OCI-LY1 (cell line): ENCODE data around the gene C17orf50.

Experiments
- H2AFZ ChIP-seq: fragments of 200-600 bp; sonication (generic), shearing (Covaris generic); 2 replicates; pipeline ENCODE4 v1.6.0; 2014; ENCODE audit warnings: antibody characterized with exemption, mild to moderate bottlenecking, low read length
- H3F3A ChIP-seq: fragments of 200-600 bp; sonication (generic), shearing (Covaris generic); 2 replicates; pipeline ENCODE4 v1.6.0; 2014; ENCODE audit warnings: mild to moderate bottlenecking, antibody characterized with exemption, low read length, moderate library complexity; ENCODE audit not compliant: insufficient read depth
- H3K27ac ChIP-seq: fragments of 200-600 bp; sonication (generic); 2 replicates; pipeline ENCODE4 v1.5.1; 2014; ENCODE audit warnings: low read length, mixed run types, mild to moderate bottlenecking, low read depth; ENCODE audit not compliant: poor library complexity, severe bottlenecking
- H3K27me3 ChIP-seq: fragments of 200-600 bp; sonication (generic); 2 replicates; pipeline ENCODE4 v1.6.0; 2014; ENCODE audit warnings: antibody characterized with exemption, mild to moderate bottlenecking, low read length, moderate library complexity; ENCODE audit not compliant: insufficient read depth
- H3K36me3 ChIP-seq: fragments of 200-600 bp; sonication (generic); 2 replicates; pipeline ENCODE4 v1.6.1; 2014; ENCODE audit warnings: mild to moderate bottlenecking, antibody characterized with exemption, low read length, moderate library complexity, mixed read lengths; ENCODE audit not compliant: insufficient read depth
- H3K4me1 ChIP-seq: fragments of 200-600 bp; sonication (generic); 2 replicates; pipeline ENCODE4 v1.5.1; 2014; ENCODE audit warnings: mild to moderate bottlenecking, low read length, moderate library complexity; ENCODE audit not compliant: insufficient read depth, severe bottlenecking
- H3K4me2 ChIP-seq: fragments of 200-600 bp; sonication (generic), shearing (Covaris generic); 2 replicates; pipeline ENCODE4 v1.6.1; 2014; ENCODE audit warnings: low read length
- H3K4me3 ChIP-seq: fragments of 200-600 bp; sonication (generic); 2 replicates; pipeline ENCODE4 v1.5.1; 2014; ENCODE audit warnings: low read length, low read depth, mild to moderate bottlenecking, mixed read lengths; ENCODE audit not compliant: poor library complexity, severe bottlenecking
- H3K79me2 ChIP-seq: fragments of 200-600 bp; shearing (Covaris generic); 2 replicates; pipeline ENCODE4 v1.6.1; 2016; ENCODE audit warnings: mixed run types, low read length, mixed read lengths; ENCODE audit not compliant: insufficient read depth
- H3K9ac ChIP-seq: fragments of 200-600 bp; sonication (generic), shearing (Covaris generic); 2 replicates; pipeline ENCODE4 v1.6.1; 2014; ENCODE audit warnings: mild to moderate bottlenecking, low read length, mixed read lengths
- H3K9me2 ChIP-seq: fragments of 200-600 bp; sonication (generic), shearing (Covaris generic); 2 replicates; pipeline ENCODE4 v1.6.1; 2014; ENCODE audit warnings: low read depth, mild to moderate bottlenecking, low read length, mixed read lengths
- H3K9me3 ChIP-seq: fragments of 200-600 bp; shearing (Covaris generic); 2 replicates; pipeline ENCODE4 v1.6.1; 2014; ENCODE audit warnings: low read length, mixed read lengths
- H4K20me1 ChIP-seq: fragments of 200-600 bp; sonication (generic), shearing (Covaris generic); 2 replicates; pipeline ENCODE4 v1.6.0; 2016; ENCODE audit warnings: mild to moderate bottlenecking, low read length; ENCODE audit not compliant: insufficient read depth
- CTCF ChIP-seq: fragments of 200-600 bp; sonication (generic), shearing (Covaris generic); IDR thresholded peaks from 2 replicates; pipeline ENCODE4 v1.5.1; 2017; ENCODE audit warnings: mild to moderate bottlenecking, antibody characterized with exemption, low read length, moderate library complexity, mixed read lengths
- EZH2 ChIP-seq: fragments of 200-600 bp; sonication (generic), shearing (Covaris generic); IDR thresholded peaks from 2 replicates; pipeline ENCODE4 v1.8.0; 2017; ENCODE audit warnings: borderline replicate concordance, mixed run types, mild to moderate bottlenecking, antibody characterized with exemption, low read length, moderate library complexity, mixed read lengths

C17orf50 gene

DNA sequence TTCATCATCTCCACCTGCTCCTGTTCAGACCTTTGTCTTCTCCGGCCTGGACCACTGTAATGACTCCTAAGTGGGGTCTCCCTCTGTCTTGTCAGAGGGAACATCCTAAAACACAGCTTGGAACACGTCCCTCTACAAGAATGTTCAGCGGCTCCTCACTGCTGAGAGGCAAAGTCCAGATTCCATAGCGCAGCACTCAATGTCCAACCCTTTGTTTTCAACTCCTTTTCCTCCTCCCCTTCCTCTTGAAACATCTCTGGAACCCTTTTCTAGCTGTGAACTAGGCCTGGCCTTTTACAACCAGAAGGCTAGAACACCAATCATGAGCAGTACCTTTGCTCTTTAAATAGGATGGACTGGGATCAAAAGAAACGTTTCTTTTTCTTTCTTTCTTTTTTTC is 914 bp downstream of the C17orf50 start:
- Histone ChIP-seq H4K20me1 (no peaks in the 10 kb centered on the region), H3K9me2 (no peaks in the 10 kb centered on the region), H3K9ac (no peak overlapping the region), H3K4me2 (no peak overlapping the region), H3F3A (no peaks in the 10 kb centered on the region), H2AFZ (no peak overlapping the region), H3K4me1 (peaks cover 6% of the 10 kb centered on the region), H3K79me2 (no peaks in the 10 kb centered on the region), H3K27ac (no peak overlapping the region), H3K4me3 (no peak overlapping the region), H3K36me3 (no peaks in the 10 kb centered on the region), H3K27me3 (no peaks in the 10 kb centered on the region; the same call in 1 of the 2 replicates), H3K9me3 (no peaks in the 10 kb centered on the region)
- no peak for TF ChIP-seq CTCF
- no peak for TF ChIP-seq EZH2

DNA sequence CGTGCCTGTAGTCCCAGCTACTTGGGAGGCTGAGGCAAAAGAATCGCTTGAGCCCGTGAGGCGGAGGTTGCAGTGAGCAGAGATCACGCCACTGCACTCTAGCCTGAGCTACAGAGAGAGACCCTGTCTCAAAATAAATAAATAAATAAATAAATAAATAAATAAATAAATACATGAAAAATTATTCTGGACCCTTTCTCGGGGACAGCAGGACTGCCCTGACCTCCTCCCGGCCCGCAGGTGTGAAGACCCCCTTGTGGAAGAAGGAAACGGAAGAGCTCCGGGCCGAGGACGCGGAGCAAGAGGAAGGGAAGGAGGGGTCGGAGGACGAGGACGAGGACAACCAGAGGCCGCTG is 3.1 kb downstream of the C17orf50 start:
- Histone ChIP-seq H3K27me3 (no peaks in the 10 kb centered on the region; the same call in 1 of the 2 replicates), H3K4me2 (peak overlapping the region; percentile 78), H3K4me3 (peak overlapping the region; percentile 67), H3K27ac (no peak overlapping the region), H4K20me1 (no peaks in the 10 kb centered on the region), H3K9me2 (no peaks in the 10 kb centered on the region), H3F3A (no peaks in the 10 kb centered on the region), H2AFZ (no peak overlapping the region), H3K79me2 (no peaks in the 10 kb centered on the region), H3K4me1 (peaks cover 6% of the 10 kb centered on the region), H3K36me3 (no peaks in the 10 kb centered on the region), H3K9me3 (no peaks in the 10 kb centered on the region), H3K9ac (no peak overlapping the region; the same call in 1 of the 2 replicates)
- no peak for TF ChIP-seq EZH2
- TF ChIP-seq CTCF: no peak

DNA sequence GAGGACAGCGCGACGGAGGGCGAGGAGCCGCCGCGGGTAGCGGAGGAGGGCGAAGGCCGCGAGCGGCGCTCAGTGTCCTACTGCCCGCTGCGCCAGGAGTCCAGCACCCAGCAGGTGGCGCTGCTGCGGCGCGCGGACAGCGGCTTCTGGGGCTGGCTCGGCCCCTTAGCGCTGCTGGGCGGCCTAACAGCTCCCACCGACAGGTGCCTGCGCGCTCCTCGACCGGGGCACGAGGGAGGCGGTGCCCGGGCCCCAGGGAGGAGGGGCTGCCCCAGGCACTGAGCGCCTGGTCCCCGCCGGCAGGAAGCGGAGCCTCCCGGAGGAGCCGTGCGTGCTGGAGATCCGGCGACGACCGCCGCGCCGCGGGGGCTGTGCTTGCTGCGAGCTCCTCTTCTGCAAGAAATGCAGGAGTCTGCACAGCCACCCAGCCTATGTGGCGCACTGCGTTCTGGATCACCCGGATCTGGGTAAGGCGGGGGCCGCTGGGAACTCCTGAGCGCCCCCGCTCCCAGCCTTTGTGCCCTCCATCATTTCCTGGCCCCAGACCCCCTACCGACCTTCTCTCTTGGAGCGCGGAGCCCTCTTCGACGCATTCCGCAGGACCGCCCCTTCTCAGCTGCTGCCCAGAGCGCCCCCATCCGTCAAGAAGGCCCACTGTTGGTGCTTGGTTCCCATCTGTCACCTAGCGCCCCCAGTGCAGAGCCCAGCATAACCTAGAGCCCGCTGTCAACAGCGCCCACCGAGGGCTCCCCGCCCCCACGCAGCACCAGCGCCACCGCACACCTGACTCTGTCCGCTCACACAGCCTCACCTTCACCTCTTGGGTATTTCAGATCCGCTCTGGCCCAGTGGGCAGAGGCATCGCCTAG is 3.7 kb downstream of the C17orf50 start:
- Histone ChIP-seq H3K27ac (peak overlapping the region; percentile 12), H3K4me2 (peak overlapping the region; percentile 78), H3K9ac (peak overlapping the region; percentile 64), H3K9me3 (no peaks in the 10 kb centered on the region), H3K4me3 (peak overlapping the region; percentile 67), H3K27me3 (no peaks in the 10 kb centered on the region; the same call in 1 of the 2 replicates), H3F3A (no peaks in the 10 kb centered on the region), H4K20me1 (no peaks in the 10 kb centered on the region), H2AFZ (0 out of 2 replicates have a peak overlapping the region, but pooled peaks have one; percentile 18), H3K9me2 (no peaks in the 10 kb centered on the region), H3K36me3 (no peaks in the 10 kb centered on the region), H3K79me2 (no peaks in the 10 kb centered on the region), H3K4me1 (peaks cover 6% of the 10 kb centered on the region)
- TF ChIP-seq EZH2: no peak
- peak; percentile 91 for TF ChIP-seq CTCF
